Body of pancreas (tissue), 4 donors: Measurements from ENCODE around the gene RSPH9. TPM values are rescaled to one million over a fixed set of nuclear protein-coding genes. Genes with fewer than 3 reads are reported as not detected.
"Not testable (repeated sequence)": the region's sequence is repeated elsewhere in the genome, so short reads cannot be mapped to it uniquely, and the experiment has no call there.

ENCODE experiments used
- ATAC-seq: fragments of 150-250 bp; one replicate; pipeline ENCODE4 v1.9.1; 2016
- DNase-seq, 4 donors: peaks; one replicate each; pipeline ENCODE4 v3.0.0-alpha.2; 2019
- H3K27ac ChIP-seq, 4 donors: fragments of 200-600 bp; sonication (generic); 1 replicate in 3 of 4; 2 replicates in 1 of 4; pipeline versions ENCODE4 v1.5.1 to v1.6.1; 2016 to 2019; ENCODE audit warnings: mild to moderate bottlenecking in 1 of 4, mixed read lengths in 1 of 4, moderate library complexity in 1 of 4
- H3K27me3 ChIP-seq, 2 donors: fragments of 200-600 bp; sonication (generic); one replicate each; pipeline ENCODE4 v1.6.0; 2016; ENCODE audit warnings: mild to moderate bottlenecking in 1 of 2
- H3K36me3 ChIP-seq, 2 donors: fragments of 200-600 bp; sonication (generic); replicated peaks in 1 of 2; 2 replicates each; pipeline ENCODE4 v1.5.1; 2016; ENCODE audit warnings: low read depth in 2 of 2; ENCODE audit not compliant: insufficient read depth in 1 of 2
- H3K4me1 ChIP-seq: fragments of 200-600 bp; sonication (generic); one replicate; pipeline ENCODE4 v1.6.0; 2016
- H3K4me3 ChIP-seq, 2 donors: fragments of 200-600 bp; sonication (generic); 1 replicate in 1 of 2; 2 replicates in 1 of 2; pipeline ENCODE4 v1.5.1; 2016 to 2019
- H3K9me3 ChIP-seq, 3 donors: fragments of 200-600 bp; sonication (generic); 1 replicate in 2 of 3; 2 replicates in 1 of 3; pipeline ENCODE4 v1.5.1; 2016
- CTCF ChIP-seq, 7 experiments: fragments of 450-650 bp in 4 of 7; fragments of 200-600 bp in 3 of 7; sonication (generic) in 3 of 7; IDR thresholded peaks; one replicate each; pipeline ENCODE4 v1.5.1; 2016 to 2019; ENCODE audit warnings: antibody characterized with exemption in 7 of 7
- POLR2A ChIP-seq, 3 donors: fragments of 450-650 bp; IDR thresholded peaks; one replicate each; pipeline ENCODE4 v1.6.1; 2016; ENCODE audit warnings: antibody characterized with exemption in 3 of 3, mild to moderate bottlenecking in 2 of 3
- WGBS, 2 donors: methylation state at CpG; one replicate each; pipeline ENCODE4 v1.1.5; 2017; 5-methylcytosine and 5-hydroxymethylcytosine counted together
- intact Hi-C: fragments of 100-400 bp; cut with DNase I; formaldehyde crosslinking; loops from one replicate; pipeline ENCODE4 v1.15.1; 2023
- total RNA-seq, 2 donors: library from RNA; depleted of rRNA; stranded (reverse); fragments of >200 nt; gene quantifications; one replicate each; pipeline ENCODE4 v1.1.0, GENCODE V29; 2016

Gene RSPH9
- total RNA-seq, 2 donors from 2014 or later: not detected

- H3K4me1 ChIP-seq: peaks cover 34% of the 10 kb centered on the region
- TF ChIP-seq POLR2A (IDR thresholded peaks at IDR 0.05) (no peak), CTCF (IDR thresholded peaks at IDR 0.05) (no peak)
- no peak for DNase-seq
- H3K36me3 ChIP-seq: peaks cover 0 to 10% of the 10 kb centered on the region in 2 donors
- no peaks in the 10 kb centered on the region for H3K27me3 ChIP-seq
- WGBS, 2 donors: 88 to 95% methylated on average over 18 to 21 of the region's 21 CpGs
- intact Hi-C loops: no loop called here
- H3K9me3 ChIP-seq: no peaks in the 10 kb centered on the region
- H3K27ac ChIP-seq: no peak overlapping the region
- no peak for ATAC-seq
- H3K4me3 ChIP-seq: no peak overlapping the region
Observed at GRCh38 chr6:43639984-43640800, 4.6 kb upstream of the RSPH9 start.

GRCh38 chr6:43645613-43645964 is 753 bp downstream of the RSPH9 start:
- DNase-seq (no peak), ATAC-seq (no peak)
- Histone ChIP-seq H3K4me1 (peaks cover 5% of the 10 kb centered on the region), H3K9me3 (no peaks in the 10 kb centered on the region), H3K27me3 (no peaks in the 10 kb centered on the region), H3K27ac (no peak overlapping the region), H3K36me3 (peaks cover 0 to 4% of the 10 kb centered on the region in 2 donors), H3K4me3 (no peak overlapping the region)
- intact Hi-C loops: no loop called here
- WGBS, 2 donors: 11 to 24% methylated on average over 9 of the region's 9 CpGs
- TF ChIP-seq POLR2A (IDR thresholded peaks at IDR 0.05) (no peak), CTCF (IDR thresholded peaks at IDR 0.05) (no peak)

DNA sequence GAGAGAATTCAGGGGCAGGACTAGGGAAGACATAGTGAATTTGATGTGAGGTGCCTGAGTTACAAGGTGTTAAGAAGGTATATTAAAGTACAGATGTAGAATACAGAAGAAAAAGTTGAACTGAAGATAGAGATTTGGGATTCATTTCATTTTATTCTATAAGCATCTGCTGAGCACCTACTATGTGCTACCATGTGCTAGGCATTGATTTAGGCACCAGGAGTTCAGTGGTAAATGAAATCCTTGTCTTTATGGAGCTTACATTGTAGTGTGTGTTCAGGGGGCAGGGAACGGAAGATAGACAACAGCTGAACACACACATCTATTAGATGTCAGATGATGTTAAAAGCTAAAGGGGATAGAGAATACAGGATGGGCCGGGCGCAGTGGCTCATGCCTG is 2.8 kb downstream of the RSPH9 start:
- TF ChIP-seq POLR2A (IDR thresholded peaks at IDR 0.05): no peak
- TF ChIP-seq CTCF (IDR thresholded peaks at IDR 0.05): no peak
- Histone ChIP-seq H3K27ac (no peak overlapping the region), H3K4me1 (peaks cover 5% of the 10 kb centered on the region), H3K36me3 (no peaks in the 10 kb centered on the region), H3K27me3 (no peaks in the 10 kb centered on the region), H3K9me3 (no peaks in the 10 kb centered on the region), H3K4me3 (no peak overlapping the region)
- WGBS, 2 donors: 77 to 81% methylated on average over 3 of the region's 3 CpGs
- intact Hi-C loops: no loop called here
- DNase-seq: no peak
- no peak for ATAC-seq

DNA sequence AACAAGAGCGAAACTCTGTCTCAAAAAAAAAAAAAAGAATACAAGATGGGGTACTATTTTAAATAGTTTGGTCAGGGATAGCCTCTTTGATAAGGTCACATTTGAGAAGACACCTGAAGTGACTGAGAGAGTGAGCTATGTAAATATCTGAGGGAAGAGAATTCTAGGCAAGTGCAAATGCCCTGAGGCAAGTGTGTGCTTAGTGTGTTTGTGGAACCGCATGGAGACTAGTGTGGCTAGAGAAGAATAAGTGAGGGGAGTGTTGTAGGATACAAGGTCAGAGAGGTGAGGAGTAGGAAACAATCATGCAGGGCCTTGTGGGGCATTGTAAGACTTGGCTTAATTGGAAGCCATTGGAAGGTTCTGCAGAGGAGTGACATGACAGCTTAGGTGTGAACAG is 3.4 kb downstream of the RSPH9 start:
- Histone ChIP-seq H3K9me3 (no peaks in the 10 kb centered on the region), H3K27me3 (no peaks in the 10 kb centered on the region), H3K4me3 (no peak overlapping the region), H3K27ac (no peak overlapping the region), H3K4me1 (peaks cover 5% of the 10 kb centered on the region), H3K36me3 (no peaks in the 10 kb centered on the region)
- DNase-seq (no peak), ATAC-seq (no peak)
- intact Hi-C loops: no loop called here
- 86 to 93% methylated on average over 2 of the region's 2 CpGs for WGBS, 2 donors
- TF ChIP-seq CTCF (IDR thresholded peaks at IDR 0.05) (no peak), POLR2A (IDR thresholded peaks at IDR 0.05) (no peak)

DNA sequence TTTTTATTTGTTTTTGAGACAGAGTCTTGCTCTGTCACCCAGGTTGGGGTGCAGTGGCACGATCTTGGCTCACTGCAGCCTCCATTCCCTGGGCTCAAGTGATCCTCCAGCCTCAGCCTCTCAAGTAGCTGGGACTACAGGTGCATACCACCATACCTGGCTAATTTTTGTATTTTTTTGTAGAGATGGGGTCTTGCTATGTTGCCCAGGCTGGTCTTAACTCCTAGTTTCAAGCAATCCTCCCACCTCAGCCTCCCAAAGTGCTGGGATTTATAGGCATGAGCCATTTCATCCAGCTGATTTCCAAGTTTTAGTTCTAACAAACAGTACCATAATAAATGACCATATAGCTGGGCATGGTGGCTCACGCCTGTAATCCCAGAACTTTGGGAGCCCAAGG is 8.0 kb downstream of the RSPH9 start:
- H3K4me1 ChIP-seq, H3K27ac ChIP-seq, DNase-seq, H3K9me3 ChIP-seq, ATAC-seq, intact Hi-C loops, H3K36me3 ChIP-seq, H3K4me3 ChIP-seq, H3K27me3 ChIP-seq: not testable (repeated sequence)
- WGBS, 2 donors: 71 to 83% methylated on average over 2 of the region's 2 CpGs
